ENCODE measurements around the gene KRT37. TPM values are rescaled to one million over a fixed set of nuclear protein-coding genes. Genes with fewer than 3 reads are reported as not detected.

KRT37 gene
- total and polyA plus RNA-seq, 2 of the 13 experiments (the other 11 are each of a cell fraction or from before 2014, with no cell fraction given), result 0.69 TPM; not detected in 1

DNA sequence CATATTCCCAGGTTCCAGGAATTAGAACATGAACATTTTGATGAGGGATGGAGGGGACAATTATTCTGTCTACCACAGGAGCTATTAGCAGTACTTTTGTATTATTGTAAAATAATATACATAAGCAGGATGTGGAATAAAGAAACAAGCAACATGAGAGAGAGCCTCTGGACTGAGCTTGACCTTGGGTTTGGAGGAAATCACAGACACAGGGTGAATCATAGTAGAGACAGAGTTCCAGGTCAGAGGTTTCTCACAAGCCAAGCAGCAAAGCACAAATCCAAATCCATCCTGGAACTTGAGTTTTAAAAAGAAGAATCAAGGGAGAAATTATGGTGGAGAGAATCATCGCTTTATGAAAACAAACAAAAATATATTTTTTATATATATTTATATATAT, 32.1 kb downstream of the KRT37 start:
- Histone ChIP-seq H3K27ac (ENCODE audit: extremely low read length, insufficient read depth, low read length) (no peak overlapping the region), H3K9me3 (ENCODE audit: low read length) (no peaks in the 10 kb centered on the region), H3K9ac (ENCODE audit: insufficient read depth, low read depth, low read length) (no peak overlapping the region), H3K36me3 (replicated peaks in 1 of 2; ENCODE audit: control insufficient read depth in 1 of 2, insufficient read depth in 2 of 2, low read length in 2 of 2) (no peaks in the 10 kb centered on the region), H2AFZ (ENCODE audit: low read length) (no peak overlapping the region), H3K4me1 (ENCODE audit: insufficient read depth, low read length) (no peaks in the 10 kb centered on the region), H3K27me3 (ENCODE audit: control insufficient read depth in 1 of 2, insufficient read depth in 2 of 2, low read length in 2 of 2) (peaks cover 2 to 14% of the 10 kb centered on the region in 2 experiments; a peak in 2 of 5 replicates), H3K79me2 (ENCODE audit: insufficient read depth, low read length) (no peaks in the 10 kb centered on the region), H4K20me1 (ENCODE audit: insufficient read depth, low read length) (no peaks in the 10 kb centered on the region), H3K4me2 (ENCODE audit: low read depth, low read length) (no peak overlapping the region), H3K4me3 (replicated peaks in 1 of 3; ENCODE audit: insufficient read depth in 1 of 3, low read depth in 2 of 3, low read length in 3 of 3) (no peak overlapping the region)
- 86% methylated on average over 1 of the region's 1 CpG for WGBS (ENCODE audit: low lambda C conversion rate)
- ATAC-seq, result no peak
- ChIA-PET CTCF (ENCODE audit: low intra/inter-chr PET ratio, low total read pairs) (no interaction called here), POLR2A (no interaction called here)
- intact Hi-C loops (cut with micrococcal nuclease; ENCODE audit: unreplicated experiment) (no loop called here), in situ Hi-C loops (cut with HindIII; ENCODE audit: extremely low pct_ligation_motif_present, low pct_unique_long_range_greater_than_20kb) (no loop called here)
- TF ChIP-seq ZZZ3 (CRISPR knock-in tag; IDR thresholded peaks at IDR 0.05; ENCODE audit: borderline replicate concordance) (no peak), FOXJ3 (CRISPR knock-in tag; IDR thresholded peaks at IDR 0.05; ENCODE audit: borderline replicate concordance) (no peak), ZNF761 (CRISPR knock-in tag; conservative IDR thresholded peaks at IDR 0.05) (no peak), ZBTB39 (CRISPR knock-in tag; IDR thresholded peaks at IDR 0.05) (no peak), ZNF367 (CRISPR knock-in tag; IDR thresholded peaks at IDR 0.05; ENCODE audit: borderline replicate concordance) (no peak), ZNF746 (CRISPR knock-in tag; IDR thresholded peaks at IDR 0.05) (no peak), HNF4G (IDR thresholded peaks at IDR 0.05; ENCODE audit: borderline replicate concordance, low read depth, low read length) (no peak), HNF4G (CRISPR knock-in tag; IDR thresholded peaks at IDR 0.05; ENCODE audit: borderline replicate concordance, low read depth) (no peak)
- TF ChIP-seq, protein P1, sequence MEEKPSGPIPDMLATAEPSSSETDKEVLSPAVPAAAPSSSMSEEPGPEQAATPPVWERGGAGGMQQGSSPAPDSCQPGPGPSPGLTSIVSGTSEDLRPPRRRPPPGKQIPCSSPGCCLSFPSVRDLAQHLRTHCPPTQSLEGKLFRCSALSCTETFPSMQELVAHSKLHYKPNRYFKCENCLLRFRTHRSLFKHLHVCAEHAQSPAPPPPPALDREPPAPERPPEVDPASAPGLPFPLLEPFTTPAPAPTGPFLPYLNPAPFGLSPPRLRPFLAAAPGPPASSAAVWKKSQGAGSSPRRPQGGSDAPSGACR (CRISPR knock-in tag; IDR thresholded peaks at IDR 0.05), result no peak
- no peak for FAIRE-seq
- no peak for DNase-seq (ENCODE audit: low spot score)
- no TSS peak for BruUV-seq (replicated peaks)

Data from HepG2 (cell line).